Activated CD8-positive, alpha-beta memory T cell treated with anti-CD3 and anti-CD28 coated beads, Interleukin-2, amount 50 U/mL, for 48 hours (primary cell): ENCODE results near the gene LMNTD2.

Experiments
- DNase-seq: peaks from one replicate; pipeline ENCODE4 v3.0.0-alpha.2; 2020

LMNTD2 gene

GRCh38 chr11:560305-561147, at the start of gene LMNTD2, which contains the start of gene RASSF7:
Gene LMNTD2, minus strand, starts transcription at chr11:560738. Its CDS starts 22 bp downstream, at chr11:560716.
Gene RASSF7, plus strand, starts transcription at chr11:560970. Its CDS starts 799 bp downstream, at chr11:561769.
- DNase-seq: peak; percentile 98

GRCh38 chr11:609341-609811, 48.8 kb upstream of the LMNTD2 start:
- DNase-seq: no peak

- no peak for DNase-seq
Observed at GRCh38 chr11:608791-609251, 48.3 kb upstream of the LMNTD2 start.

- no peak for DNase-seq
Observed at GRCh38 chr11:607971-608659, 47.6 kb upstream of the LMNTD2 start.

GRCh38 chr11:607020-607780, 46.7 kb upstream of the LMNTD2 start:
- DNase-seq: no peak

- DNase-seq: no peak
Observed at GRCh38 chr11:606245-606644, 45.7 kb upstream of the LMNTD2 start.

GRCh38 chr11:605286-606129, 45.0 kb upstream of the LMNTD2 start:
- no peak for DNase-seq

GRCh38 chr11:603154-603553, 42.6 kb upstream of the LMNTD2 start:
- no peak for DNase-seq

- DNase-seq: no peak
Observed at GRCh38 chr11:601573-602245, 41.2 kb upstream of the LMNTD2 start.

- no peak for DNase-seq
Observed at GRCh38 chr11:598005-598680, 37.6 kb upstream of the LMNTD2 start.

- DNase-seq: no peak
Observed at GRCh38 chr11:597166-597725, 36.7 kb upstream of the LMNTD2 start.

- no peak for DNase-seq
Observed at GRCh38 chr11:596374-596773, 35.8 kb upstream of the LMNTD2 start.

- DNase-seq: no peak
Observed at GRCh38 chr11:595400-595799, 34.9 kb upstream of the LMNTD2 start.

- no peak for DNase-seq
Observed at GRCh38 chr11:593347-593746, 32.8 kb upstream of the LMNTD2 start.

GRCh38 chr11:592918-593317, 32.4 kb upstream of the LMNTD2 start:
- DNase-seq: no peak

- no peak for DNase-seq
Observed at GRCh38 chr11:592501-592900, 32.0 kb upstream of the LMNTD2 start.

GRCh38 chr11:590997-591396, 30.5 kb upstream of the LMNTD2 start:
- DNase-seq: no peak

- no peak for DNase-seq
Observed at GRCh38 chr11:589798-590197, 29.3 kb upstream of the LMNTD2 start.

GRCh38 chr11:587978-588380, 27.4 kb upstream of the LMNTD2 start:
- peak; percentile 82 for DNase-seq

GRCh38 chr11:587546-587945, 27.0 kb upstream of the LMNTD2 start:
- DNase-seq: no peak
